Activated CD4-positive, alpha-beta T cell treated with anti-CD3 and anti-CD28 coated beads, Interleukin-2, amount 50 U/mL, for 24 hours (primary cell): ENCODE measurements around the gene TMEM143.
"Not testable (repeated sequence)": the region's sequence is repeated elsewhere in the genome, so short reads cannot be mapped to it uniquely, and the experiment has no call there.

ENCODE experiments used
- DNase-seq, 2 donors: peaks; one replicate each; pipeline ENCODE4 v3.0.0-alpha.2; 2020; ENCODE audit warnings: low read depth in 1 of 2, low spot score in 1 of 2

TMEM143 gene

GRCh38 chr19:48296963-48297734, 66.6 kb downstream of the TMEM143 start:
- no peak for DNase-seq

GRCh38 chr19:48295458-48295857, 68.3 kb downstream of the TMEM143 start:
- DNase-seq = no peak

GRCh38 chr19:48292798-48293197, 70.9 kb downstream of the TMEM143 start:
- no peak for DNase-seq

- not testable (repeated sequence) for DNase-seq
Observed at GRCh38 chr19:48291489-48291815, 72.3 kb downstream of the TMEM143 start.

- peak; percentile 32 to 47 for DNase-seq
Observed at GRCh38 chr19:48290771-48291488, 72.8 kb downstream of the TMEM143 start.

- no peak for DNase-seq
Observed at GRCh38 chr19:48290401-48290770, 73.4 kb downstream of the TMEM143 start.

- DNase-seq = no peak
Observed at GRCh38 chr19:48287748-48288147, 76.0 kb downstream of the TMEM143 start.

- DNase-seq = no peak
Observed at GRCh38 chr19:48284896-48285295, 78.8 kb downstream of the TMEM143 start.

GRCh38 chr19:48283908-48284307, 79.8 kb downstream of the TMEM143 start:
- no peak for DNase-seq
